PC-3 (cell line): Measurements from ENCODE around the gene MFAP2. TPM values are rescaled to one million over a fixed set of nuclear protein-coding genes. Genes with fewer than 3 reads are reported as not detected.

Source experiments
- ATAC-seq: fragments of 200-7000 bp; cut with Tn5 transposase; 2 replicates; pipeline ENCODE4 v1.9.1; 2020; ENCODE audit warnings: mild to moderate bottlenecking, moderate library complexity
- BruUV-seq: library from RNA; stranded (reverse); fragments of 400-500 nt; replicated peaks from 2 replicates; lab custom pipeline; 2021; lab: Mats Ljungman, UMichigan
- CTCF ChIA-PET: fragments of 300-600 bp; sonication (Branson Sonifier 250); formaldehyde crosslinking; loops from one replicate; lab custom pipeline; 2022; ENCODE audit warnings: antibody characterized with exemption; lab: Charles Lee
- POLR2A ChIA-PET: fragments of 300-600 bp; sonication (Branson Sonifier 250); formaldehyde crosslinking; loops from one replicate; lab custom pipeline; 2022; ENCODE audit warnings: antibody characterized with exemption; ENCODE audit not compliant: unreplicated experiment; lab: Charles Lee
- DNase-seq: peaks from one replicate; pipeline ENCODE4 v3.0.0-alpha.2; 2015
- H2AFZ ChIP-seq: fragments of 300-600 bp; sonication (generic); 2 replicates; pipeline ENCODE4 v1.6.0; 2016; ENCODE audit warnings: antibody characterized with exemption, low read length
- H3F3A ChIP-seq: fragments of 300-600 bp; sonication (generic); one replicate; pipeline ENCODE4 v1.6.0; 2017; ENCODE audit warnings: antibody characterized with exemption, low read length, control low read depth, mild to moderate bottlenecking; ENCODE audit not compliant: unreplicated experiment
- H3K27ac ChIP-seq: fragments of 300-600 bp; sonication (generic); 2 replicates; pipeline ENCODE4 v1.5.1; 2016; ENCODE audit warnings: mild to moderate bottlenecking, low read length
- H3K27me3 ChIP-seq: fragments of 300-600 bp; sonication (generic); 2 replicates; pipeline ENCODE4 v1.6.1; 2016; ENCODE audit warnings: low read length, mixed read lengths
- H3K36me3 ChIP-seq: fragments of 300-600 bp; sonication (generic); 2 replicates; pipeline ENCODE4 v1.6.1; 2016; ENCODE audit warnings: low read depth, mixed run types, low read length, mixed read lengths
- H3K4me1 ChIP-seq: fragments of 300-600 bp; sonication (generic); 2 replicates; pipeline ENCODE4 v1.5.1; 2016; ENCODE audit warnings: low read length; ENCODE audit not compliant: insufficient read depth
- H3K4me2 ChIP-seq: fragments of 300-600 bp; sonication (generic); 2 replicates; pipeline ENCODE4 v1.6.0; 2016; ENCODE audit warnings: low read length
- H3K4me3 ChIP-seq: fragments of 300-600 bp; sonication (generic); 2 replicates; pipeline ENCODE4 v1.5.1; 2016; ENCODE audit warnings: mild to moderate bottlenecking, low read length, mixed read lengths
- H3K79me2 ChIP-seq: fragments of 300-600 bp; sonication (generic); 2 replicates; pipeline ENCODE4 v1.6.1; 2017; ENCODE audit warnings: low read length, mixed read lengths
- H3K9ac ChIP-seq: fragments of 300-600 bp; sonication (generic); 2 replicates; pipeline ENCODE4 v1.6.0; 2016; ENCODE audit warnings: mild to moderate bottlenecking, low read length
- H3K9me2 ChIP-seq: fragments of 300-600 bp; sonication (generic); replicated peaks from 2 replicates; pipeline ENCODE4 v1.6.1; 2016; ENCODE audit warnings: mixed run types, low read length, mixed read lengths
- H3K9me3 ChIP-seq: fragments of 300-600 bp; sonication (generic); 2 replicates; pipeline ENCODE4 v1.6.1; 2016; ENCODE audit warnings: low read length, mixed read lengths
- H4K20me1 ChIP-seq: fragments of 300-600 bp; sonication (generic); 2 replicates; pipeline ENCODE4 v1.6.1; 2016; ENCODE audit warnings: low read length, mixed read lengths
- EZH2 ChIP-seq: fragments of 300-600 bp; sonication (generic); IDR thresholded peaks from one replicate; pipeline ENCODE4 v1.6.1; 2017; ENCODE audit warnings: antibody characterized with exemption, mild to moderate bottlenecking, low read length; ENCODE audit not compliant: unreplicated experiment
- EZH2phosphoT487 ChIP-seq: fragments of 300-600 bp; sonication (generic); IDR thresholded peaks from 2 replicates; pipeline ENCODE4 v1.6.1; 2018; ENCODE audit warnings: mild to moderate bottlenecking, antibody characterized with exemption, low read length, borderline replicate concordance
- intact Hi-C: fragments of 100-400 bp; cut with micrococcal nuclease; formaldehyde crosslinking; loops from 2 replicates; pipeline ENCODE4 v1.9.0; 2023
- total RNA-seq: library from RNA; depleted of rRNA; stranded (reverse); fragments of >200 nt; gene quantifications from 2 replicates; pipeline ENCODE4 v1.2.3, GENCODE V29; 2014
- TF ChIP-seq, protein P1 (sequence below): fragments of 300-600 bp; sonication (generic); conservative IDR thresholded peaks from 2 replicates; pipeline ENCODE4 v1.5.1; 2017; ENCODE audit warnings: antibody characterized with exemption, low read depth, mild to moderate bottlenecking, low read length

MFAP2 gene
- total RNA-seq, 1 experiment from 2014 or later: 1.8 TPM

GRCh38 chr1:16927256-16927655, 53.2 kb downstream of the MFAP2 start:
- H4K20me1 ChIP-seq: no peaks in the 10 kb centered on the region
- ChIA-PET POLR2A (no interaction called here), CTCF (no interaction called here)
- H3K79me2 ChIP-seq: no peaks in the 10 kb centered on the region
- H3F3A ChIP-seq: no peaks in the 10 kb centered on the region
- DNase-seq (no peak), ATAC-seq (no peak)
- H3K27ac ChIP-seq: no peak overlapping the region
- no TSS peak for BruUV-seq
- H3K9ac ChIP-seq: no peak overlapping the region
- H3K9me3 ChIP-seq: no peaks in the 10 kb centered on the region
- intact Hi-C loops: no loop called here
- H2AFZ ChIP-seq: no peak overlapping the region
- H3K4me1 ChIP-seq: no peaks in the 10 kb centered on the region
- no peaks in the 10 kb centered on the region for H3K36me3 ChIP-seq
- no peaks in the 10 kb centered on the region for H3K9me2 ChIP-seq
- no peak overlapping the region for H3K4me3 ChIP-seq
- no peak overlapping the region for H3K4me2 ChIP-seq
- no peaks in the 10 kb centered on the region for H3K27me3 ChIP-seq
- TF ChIP-seq, protein P1, sequence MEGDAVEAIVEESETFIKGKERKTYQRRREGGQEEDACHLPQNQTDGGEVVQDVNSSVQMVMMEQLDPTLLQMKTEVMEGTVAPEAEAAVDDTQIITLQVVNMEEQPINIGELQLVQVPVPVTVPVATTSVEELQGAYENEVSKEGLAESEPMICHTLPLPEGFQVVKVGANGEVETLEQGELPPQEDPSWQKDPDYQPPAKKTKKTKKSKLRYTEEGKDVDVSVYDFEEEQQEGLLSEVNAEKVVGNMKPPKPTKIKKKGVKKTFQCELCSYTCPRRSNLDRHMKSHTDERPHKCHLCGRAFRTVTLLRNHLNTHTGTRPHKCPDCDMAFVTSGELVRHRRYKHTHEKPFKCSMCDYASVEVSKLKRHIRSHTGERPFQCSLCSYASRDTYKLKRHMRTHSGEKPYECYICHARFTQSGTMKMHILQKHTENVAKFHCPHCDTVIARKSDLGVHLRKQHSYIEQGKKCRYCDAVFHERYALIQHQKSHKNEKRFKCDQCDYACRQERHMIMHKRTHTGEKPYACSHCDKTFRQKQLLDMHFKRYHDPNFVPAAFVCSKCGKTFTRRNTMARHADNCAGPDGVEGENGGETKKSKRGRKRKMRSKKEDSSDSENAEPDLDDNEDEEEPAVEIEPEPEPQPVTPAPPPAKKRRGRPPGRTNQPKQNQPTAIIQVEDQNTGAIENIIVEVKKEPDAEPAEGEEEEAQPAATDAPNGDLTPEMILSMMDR: no peak
- TF ChIP-seq EZH2: no peak
- TF ChIP-seq EZH2phosphoT487: no peak

DNA sequence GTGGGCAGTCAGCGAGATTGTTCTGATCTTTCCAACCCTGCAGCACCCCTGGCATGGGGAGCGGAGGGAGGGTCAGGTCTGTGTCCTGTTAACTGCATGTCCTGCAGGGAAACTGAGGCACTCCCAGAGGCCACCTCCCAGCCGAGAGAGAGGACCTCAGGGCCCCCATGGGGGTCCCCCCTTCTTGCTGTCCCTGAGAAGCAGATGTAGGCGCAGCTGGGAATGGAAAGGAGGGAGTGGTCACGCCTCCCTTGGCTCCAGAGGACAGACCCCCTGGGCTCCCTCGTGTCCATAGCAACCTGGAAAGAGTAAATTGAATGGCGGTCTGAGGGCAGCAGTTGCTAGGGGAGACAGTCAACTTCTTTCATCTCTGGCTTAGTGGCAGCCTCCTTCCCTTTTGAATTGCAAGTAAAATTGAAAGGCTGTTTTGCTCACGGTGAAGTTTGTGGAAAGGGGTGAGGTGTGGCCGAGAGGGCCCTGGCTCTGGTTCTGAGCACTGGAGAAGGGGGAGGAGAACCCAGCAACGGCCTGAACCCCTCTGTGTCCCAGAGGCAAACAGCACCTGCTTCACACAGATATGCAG, 53.8 kb downstream of the MFAP2 start:
- Histone ChIP-seq H4K20me1 (no peaks in the 10 kb centered on the region), H3K4me2 (no peak overlapping the region), H3K27me3 (no peaks in the 10 kb centered on the region), H3K9me2 (no peaks in the 10 kb centered on the region), H3K9me3 (no peaks in the 10 kb centered on the region), H3K4me3 (no peak overlapping the region), H3K36me3 (no peaks in the 10 kb centered on the region), H3F3A (no peaks in the 10 kb centered on the region), H3K9ac (no peak overlapping the region), H3K79me2 (no peaks in the 10 kb centered on the region), H3K4me1 (no peaks in the 10 kb centered on the region), H3K27ac (no peak overlapping the region), H2AFZ (no peak overlapping the region)
- TF ChIP-seq EZH2 (no peak), EZH2phosphoT487 (no peak)
- TF ChIP-seq, protein P1: no peak
- DNase-seq (no peak), ATAC-seq (no peak)
- intact Hi-C loops: no loop called here
- ChIA-PET POLR2A (no interaction called here), CTCF (no interaction called here)
- BruUV-seq: no TSS peak

DNA sequence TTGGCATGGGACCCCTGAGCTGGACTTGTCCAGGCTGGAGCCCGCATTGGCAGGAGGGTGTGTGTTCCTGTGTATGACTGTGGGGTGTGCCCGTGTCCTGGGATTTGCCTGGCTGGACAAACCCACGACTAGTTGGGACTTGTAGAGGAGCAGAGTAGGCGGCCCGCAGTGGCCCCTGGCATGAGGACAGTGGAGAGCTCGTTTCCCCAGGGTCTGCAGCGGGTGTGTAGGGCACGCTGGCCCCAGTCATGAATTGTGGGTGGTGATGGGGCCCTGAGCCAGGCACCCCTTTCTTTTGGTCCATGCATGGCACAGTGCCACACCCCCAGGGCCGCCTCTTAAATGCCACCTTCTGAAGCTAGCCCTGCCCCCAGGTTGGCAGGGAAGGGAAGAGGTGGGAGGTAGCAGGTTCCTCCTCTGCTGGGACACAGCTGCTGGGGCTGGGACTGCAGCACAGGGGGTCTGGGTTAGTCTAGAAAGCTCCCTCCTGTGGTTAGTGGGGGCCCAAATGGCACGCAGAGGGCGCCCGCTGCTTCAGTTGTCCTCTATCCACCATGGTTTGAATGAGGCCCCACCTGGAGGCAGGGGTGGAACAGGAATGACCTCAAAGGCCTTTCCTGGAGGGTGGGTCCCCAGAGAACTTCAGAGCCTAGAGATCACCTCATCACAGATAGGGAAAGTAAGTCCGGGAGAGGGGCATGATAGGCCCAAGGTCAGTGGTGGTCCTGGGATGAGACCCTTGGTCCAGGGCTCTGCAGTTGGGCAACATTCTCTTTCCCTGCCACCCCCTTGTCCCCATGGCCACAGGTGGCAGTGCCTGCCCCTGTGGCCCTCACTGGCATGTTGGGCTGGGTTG, 54.6 kb downstream of the MFAP2 start:
- ChIA-PET POLR2A (no interaction called here), CTCF (no interaction called here)
- intact Hi-C loops: no loop called here
- ATAC-seq (no peak), DNase-seq (no peak)
- no peak overlapping the region for H3K9ac ChIP-seq
- H3K4me2 ChIP-seq: no peak overlapping the region
- H3K27me3 ChIP-seq: no peaks in the 10 kb centered on the region
- H3K27ac ChIP-seq: no peak overlapping the region
- H2AFZ ChIP-seq: no peak overlapping the region
- H3K9me2 ChIP-seq: no peaks in the 10 kb centered on the region
- H3K79me2 ChIP-seq: no peaks in the 10 kb centered on the region
- no peaks in the 10 kb centered on the region for H3K9me3 ChIP-seq
- BruUV-seq: no TSS peak
- H3F3A ChIP-seq: no peaks in the 10 kb centered on the region
- H4K20me1 ChIP-seq: no peaks in the 10 kb centered on the region
- no peaks in the 10 kb centered on the region for H3K36me3 ChIP-seq
- TF ChIP-seq, protein P1: no peak
- no peak for TF ChIP-seq EZH2
- TF ChIP-seq EZH2phosphoT487: no peak
- no peak overlapping the region for H3K4me3 ChIP-seq
- H3K4me1 ChIP-seq: no peaks in the 10 kb centered on the region
